Small intestine (tissue), 7 donors: ENCODE measurements around the gene ATF6. TPM values are rescaled to one million over a fixed set of nuclear protein-coding genes. Genes with fewer than 3 reads are reported as not detected.

ENCODE experiments used
- DNase-seq, 2 donors: peaks; one replicate each; pipeline versions ENCODE4 v3.0.0 to v3.0.0-alpha.2; 2013
- FAIRE-seq: peaks from 2 replicates; lab custom pipeline; 2012; peaks lifted over from hg19 to GRCh38; lab: Jason Lieb, UNC
- H3K27ac ChIP-seq, 3 donors: one replicate each; pipeline ENCODE4 v1.5.1; 2013; ENCODE audit warnings: low read length in 2 of 3, mild to moderate bottlenecking in 2 of 3, control low read depth in 1 of 3, inconsistent platforms in 1 of 3, low read depth in 1 of 3, moderate library complexity in 1 of 3
- H3K27me3 ChIP-seq, 3 donors: one replicate each; pipeline ENCODE4 v1.6.1; 2013; ENCODE audit warnings: low read length in 3 of 3, inconsistent platforms in 1 of 3; ENCODE audit not compliant: control insufficient read depth in 3 of 3, insufficient read depth in 3 of 3
- H3K36me3 ChIP-seq, 3 donors: one replicate each; pipeline ENCODE4 v1.6.1; 2013; ENCODE audit warnings: low read length in 3 of 3, inconsistent platforms in 1 of 3, low read depth in 1 of 3, mild to moderate bottlenecking in 1 of 3, moderate library complexity in 1 of 3; ENCODE audit not compliant: control insufficient read depth in 3 of 3, insufficient read depth in 2 of 3
- H3K4me1 ChIP-seq, 3 donors: one replicate each; pipeline ENCODE4 v1.6.1; 2013; ENCODE audit warnings: low read length in 2 of 3, inconsistent platforms in 1 of 3, low read depth in 1 of 3, mild to moderate bottlenecking in 1 of 3, moderate library complexity in 1 of 3; ENCODE audit not compliant: control insufficient read depth in 3 of 3, insufficient read depth in 2 of 3
- H3K4me3 ChIP-seq, 3 donors: one replicate each; pipeline ENCODE4 v1.5.1; 2013; ENCODE audit warnings: low read length in 3 of 3, control low read depth in 1 of 3, inconsistent platforms in 1 of 3, low read depth in 1 of 3, mild to moderate bottlenecking in 1 of 3, moderate library complexity in 1 of 3
- H3K9me3 ChIP-seq, 2 donors: one replicate each; pipeline ENCODE4 v1.6.1; 2013; ENCODE audit warnings: low read depth in 1 of 2, low read length in 1 of 2; ENCODE audit not compliant: control insufficient read depth in 2 of 2, insufficient read depth in 1 of 2
- WGBS, 3 donors: extraction: QIAGEN DNeasy Blood & Tissue Kit; methylation state at CpG; one replicate each; pipeline ENCODE4 v1.1.7; 2013; 5-methylcytosine and 5-hydroxymethylcytosine counted together
- polyA plus RNA-seq, 4 donors: library from polyadenylated mRNA; stranded (reverse) in 3 of 4; unstranded in 1 of 4; fragments of 200-250 nt in 3 of 4; fragments of 120-200 nt in 1 of 4; gene quantifications; one replicate each; pipeline versions ENCODE4 v1.2.1 to v1.2.3, GENCODE V29; 2013
- donor health status: healthy with polysubstance abuse.
- donor health status: control.
- donor health status: control.
- donor health status: Bipolar disorder and iron deficiency.
- donor health status: healthy.

ATF6 gene
- polyA plus RNA-seq, 4 donors, result 2.7 to 19.6 (median 6.1) TPM

GRCh38 chr1:161770250-161770649, 4.1 kb downstream of the ATF6 start:
- no peak for DNase-seq
- Histone ChIP-seq H3K9me3 (no peaks in the 10 kb centered on the region), H3K27me3 (no peaks in the 10 kb centered on the region), H3K4me1 (peaks cover 0 to 19% (median 5%) of the 10 kb centered on the region in 3 donors), H3K27ac (no peak overlapping the region), H3K36me3 (no peaks in the 10 kb centered on the region), H3K4me3 (no peak overlapping the region)
- 71 to 94% (median 82%) methylated on average over 3 of the region's 3 CpGs for WGBS, 3 donors
- no peak for FAIRE-seq

- FAIRE-seq, result no peak
- no peak overlapping the region for H3K27ac ChIP-seq
- H3K4me1 ChIP-seq, result peaks cover 0 to 19% (median 5%) of the 10 kb centered on the region in 3 donors
- no peaks in the 10 kb centered on the region for H3K27me3 ChIP-seq
- H3K36me3 ChIP-seq, result no peaks in the 10 kb centered on the region
- H3K9me3 ChIP-seq, result no peaks in the 10 kb centered on the region
- DNase-seq, result no peak
- H3K4me3 ChIP-seq, result no peak overlapping the region
- WGBS, 3 donors, result 64 to 77% (median 70%) methylated on average over 5 of the region's 5 CpGs
Observed at GRCh38 chr1:161771161-161771560, 5.0 kb downstream of the ATF6 start.

DNA sequence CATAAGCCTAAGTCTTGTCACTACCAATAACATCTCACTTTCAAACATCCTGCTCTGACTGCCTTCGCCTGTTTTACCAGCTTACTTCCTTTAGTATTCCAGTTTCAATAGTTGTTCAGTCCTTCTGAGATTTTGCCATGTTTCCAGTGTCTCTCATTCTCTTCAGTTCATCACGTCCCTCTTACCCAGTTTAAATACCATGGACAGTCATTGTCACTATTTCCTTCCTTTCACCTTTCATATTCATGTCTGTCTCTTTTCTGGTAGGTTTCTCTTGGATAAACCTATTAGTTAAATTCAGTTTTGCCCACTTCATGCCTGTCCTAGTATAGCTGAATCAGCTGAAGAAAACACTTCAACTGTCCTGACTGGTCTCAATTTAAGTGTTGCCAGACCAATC, 5.9 kb downstream of the ATF6 start:
- no peaks in the 10 kb centered on the region for H3K36me3 ChIP-seq
- FAIRE-seq (no peak), DNase-seq (no peak)
- no peak overlapping the region for H3K27ac ChIP-seq
- H3K4me1 ChIP-seq, result peaks cover 0 to 19% (median 4%) of the 10 kb centered on the region in 3 donors
- no peak overlapping the region for H3K4me3 ChIP-seq
- H3K27me3 ChIP-seq, result no peaks in the 10 kb centered on the region
- no peaks in the 10 kb centered on the region for H3K9me3 ChIP-seq
- WGBS, 3 donors, result 75 to 91% (median 87%) methylated on average over 2 of the region's 2 CpGs

GRCh38 chr1:161772397-161772796, 6.3 kb downstream of the ATF6 start:
- FAIRE-seq, result no peak
- Histone ChIP-seq H3K36me3 (no peaks in the 10 kb centered on the region), H3K9me3 (no peaks in the 10 kb centered on the region), H3K27ac (no peak overlapping the region), H3K27me3 (no peaks in the 10 kb centered on the region), H3K4me3 (no peak overlapping the region), H3K4me1 (peaks cover 0 to 16% (median under 1%) of the 10 kb centered on the region in 3 donors)
- DNase-seq, result no peak

GRCh38 chr1:161773791-161774190, 7.7 kb downstream of the ATF6 start:
- H3K9me3 ChIP-seq, result no peaks in the 10 kb centered on the region
- WGBS, 3 donors, result 47 to 60% (median 60%) methylated on average over 4 of the region's 4 CpGs
- H3K27ac ChIP-seq, result no peak overlapping the region
- H3K27me3 ChIP-seq, result no peaks in the 10 kb centered on the region
- FAIRE-seq (no peak), DNase-seq (no peak)
- no peaks in the 10 kb centered on the region for H3K36me3 ChIP-seq
- peaks cover 0 to 5% (median 0%) of the 10 kb centered on the region in 3 donors for H3K4me1 ChIP-seq
- no peak overlapping the region for H3K4me3 ChIP-seq

DNA sequence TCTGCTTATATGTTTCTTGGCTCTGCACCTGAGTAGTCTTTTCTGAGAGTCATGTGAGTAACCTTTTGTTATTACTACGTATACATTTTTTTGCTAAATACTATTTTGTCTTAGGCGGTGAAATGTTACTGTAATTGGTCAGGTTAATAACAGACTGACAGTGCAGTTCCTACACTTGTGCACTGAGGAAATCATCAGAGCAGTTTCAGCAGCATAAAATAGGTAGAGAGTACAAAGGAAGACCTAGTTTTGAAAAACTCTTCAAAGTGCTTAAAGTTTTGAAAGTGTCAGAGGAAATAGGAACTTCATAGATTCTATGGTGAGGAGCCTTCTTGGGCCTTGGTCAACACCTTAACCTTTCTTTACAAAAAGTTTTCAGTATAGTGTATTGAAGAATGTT, 11.1 kb downstream of the ATF6 start:
- Histone ChIP-seq H3K9me3 (no peaks in the 10 kb centered on the region), H3K27ac (no peak overlapping the region), H3K36me3 (peaks cover 0 to 6% (median 0%) of the 10 kb centered on the region in 3 donors), H3K4me1 (no peaks in the 10 kb centered on the region), H3K4me3 (no peak overlapping the region), H3K27me3 (no peaks in the 10 kb centered on the region)
- DNase-seq (no peak), FAIRE-seq (no peak)
- 82 to 90% (median 86%) methylated on average over 2 of the region's 2 CpGs for WGBS, 3 donors

- WGBS, 3 donors, result 75 to 94% (median 84%) methylated on average over 1 of the region's 1 CpG
- no peak overlapping the region for H3K27ac ChIP-seq
- no peak for FAIRE-seq
Observed at GRCh38 chr1:161778522-161778921, 12.4 kb downstream of the ATF6 start.

DNA sequence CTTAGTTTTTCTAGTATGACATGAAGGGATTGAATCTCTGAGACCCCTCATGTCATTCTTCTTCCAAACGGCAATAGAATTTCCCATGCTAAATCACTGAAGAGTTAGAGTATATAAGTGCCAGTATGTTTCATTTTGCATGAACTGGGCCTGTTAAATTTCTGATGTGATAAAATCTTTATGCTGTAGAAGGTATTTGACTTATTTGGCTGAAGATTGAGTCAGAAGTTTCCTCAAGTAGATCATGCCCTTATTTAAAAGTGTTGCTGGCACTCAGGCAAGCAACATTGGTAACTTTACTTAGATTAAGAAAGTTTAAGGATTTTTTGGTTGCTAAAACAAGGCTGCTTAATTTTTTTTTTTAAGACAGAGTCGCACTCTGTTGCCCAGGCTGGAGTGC, 13.3 kb downstream of the ATF6 start:
- peaks cover 0 to 6% (median 0%) of the 10 kb centered on the region in 3 donors for H3K36me3 ChIP-seq
- no peak overlapping the region for H3K27ac ChIP-seq
- DNase-seq (no peak), FAIRE-seq (no peak)
- H3K4me3 ChIP-seq, result no peak overlapping the region
- 90 to 91% (median 90%) methylated on average over 2 of the region's 2 CpGs for WGBS, 3 donors
- no peaks in the 10 kb centered on the region for H3K9me3 ChIP-seq
- H3K4me1 ChIP-seq, result no peaks in the 10 kb centered on the region
- H3K27me3 ChIP-seq, result no peaks in the 10 kb centered on the region

More at GRCh38 chr1:161778522-161778921, 12.4 kb downstream of the ATF6 start:
- Histone ChIP-seq H3K9me3 (no peaks in the 10 kb centered on the region), H3K4me1 (no peaks in the 10 kb centered on the region), H3K4me3 (no peak overlapping the region), H3K36me3 (peaks cover 0 to 6% (median 0%) of the 10 kb centered on the region in 3 donors), H3K27me3 (no peaks in the 10 kb centered on the region)
- DNase-seq, result no peak

GRCh38 chr1:161781995-161782394, 15.9 kb downstream of the ATF6 start:
- no peaks in the 10 kb centered on the region for H3K4me1 ChIP-seq
- peaks cover 0 to 6% (median 4%) of the 10 kb centered on the region in 3 donors for H3K36me3 ChIP-seq
- H3K27ac ChIP-seq, result no peak overlapping the region
- no peak overlapping the region for H3K4me3 ChIP-seq
- H3K9me3 ChIP-seq, result no peaks in the 10 kb centered on the region
- H3K27me3 ChIP-seq, result no peaks in the 10 kb centered on the region
- FAIRE-seq (no peak), DNase-seq (no peak)
